ENCODE results near the gene SCAP.

SCAP gene

DNA sequence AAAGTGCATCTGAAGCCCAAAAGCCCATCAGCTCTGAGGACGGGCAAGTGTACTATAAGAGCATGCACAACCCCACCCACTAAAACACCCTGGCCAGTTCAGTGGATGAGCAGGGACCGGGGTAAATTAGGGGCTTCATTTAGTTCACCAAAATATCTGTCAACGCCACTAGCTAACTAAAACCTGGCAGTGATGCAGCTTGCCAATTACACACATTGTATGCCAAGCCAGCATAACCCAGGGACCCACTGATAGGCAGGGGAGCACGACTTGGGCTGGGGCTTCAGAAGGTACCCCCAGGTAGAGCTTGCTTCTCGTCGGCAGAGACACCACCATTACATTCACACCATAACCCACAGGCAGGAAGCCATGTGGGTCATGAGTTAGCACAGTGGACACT is 47.9 kb downstream of the SCAP start:
- Histone ChIP-seq H3K36me3 (ENCODE audit: control insufficient read depth, insufficient read depth, low read length) (peaks cover 39% of the 10 kb centered on the region), H3K4me3 (replicated peaks; ENCODE audit: low read depth, low read length) (no peak overlapping the region), H3K27me3 (replicated peaks; ENCODE audit: control insufficient read depth, insufficient read depth, low read length) (no peaks in the 10 kb centered on the region)
- TF ChIP-seq, protein P1, sequence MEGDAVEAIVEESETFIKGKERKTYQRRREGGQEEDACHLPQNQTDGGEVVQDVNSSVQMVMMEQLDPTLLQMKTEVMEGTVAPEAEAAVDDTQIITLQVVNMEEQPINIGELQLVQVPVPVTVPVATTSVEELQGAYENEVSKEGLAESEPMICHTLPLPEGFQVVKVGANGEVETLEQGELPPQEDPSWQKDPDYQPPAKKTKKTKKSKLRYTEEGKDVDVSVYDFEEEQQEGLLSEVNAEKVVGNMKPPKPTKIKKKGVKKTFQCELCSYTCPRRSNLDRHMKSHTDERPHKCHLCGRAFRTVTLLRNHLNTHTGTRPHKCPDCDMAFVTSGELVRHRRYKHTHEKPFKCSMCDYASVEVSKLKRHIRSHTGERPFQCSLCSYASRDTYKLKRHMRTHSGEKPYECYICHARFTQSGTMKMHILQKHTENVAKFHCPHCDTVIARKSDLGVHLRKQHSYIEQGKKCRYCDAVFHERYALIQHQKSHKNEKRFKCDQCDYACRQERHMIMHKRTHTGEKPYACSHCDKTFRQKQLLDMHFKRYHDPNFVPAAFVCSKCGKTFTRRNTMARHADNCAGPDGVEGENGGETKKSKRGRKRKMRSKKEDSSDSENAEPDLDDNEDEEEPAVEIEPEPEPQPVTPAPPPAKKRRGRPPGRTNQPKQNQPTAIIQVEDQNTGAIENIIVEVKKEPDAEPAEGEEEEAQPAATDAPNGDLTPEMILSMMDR (IDR thresholded peaks at IDR 0.05; ENCODE audit: insufficient read depth, low read length, poor library complexity, severe bottlenecking) = no peak
- DNase-seq (ENCODE audit: extremely low read depth, insufficient read length) = no peak

- Histone ChIP-seq H3K27me3 (replicated peaks; ENCODE audit: control insufficient read depth, insufficient read depth, low read length) (no peaks in the 10 kb centered on the region), H3K4me3 (replicated peaks; ENCODE audit: low read depth, low read length) (no peak overlapping the region), H3K36me3 (ENCODE audit: control insufficient read depth, insufficient read depth, low read length) (peaks cover 44% of the 10 kb centered on the region)
- no peak for DNase-seq (ENCODE audit: extremely low read depth, insufficient read length)
- TF ChIP-seq, protein P1 (IDR thresholded peaks at IDR 0.05; ENCODE audit: insufficient read depth, low read length, poor library complexity, severe bottlenecking) = no peak
These were observed 49.8 kb downstream of the SCAP start for GRCh38 chr3:47425959-47426358.

- Histone ChIP-seq H3K27me3 (replicated peaks; ENCODE audit: control insufficient read depth, insufficient read depth, low read length) (no peaks in the 10 kb centered on the region), H3K4me3 (replicated peaks; ENCODE audit: low read depth, low read length) (no peak overlapping the region), H3K36me3 (ENCODE audit: control insufficient read depth, insufficient read depth, low read length) (peaks cover 41% of the 10 kb centered on the region)
- no peak for DNase-seq (ENCODE audit: extremely low read depth, insufficient read length)
- TF ChIP-seq, protein P1 (IDR thresholded peaks at IDR 0.05; ENCODE audit: insufficient read depth, low read length, poor library complexity, severe bottlenecking) = no peak
These were observed 50.4 kb downstream of the SCAP start for GRCh38 chr3:47425383-47425778.

DNA sequence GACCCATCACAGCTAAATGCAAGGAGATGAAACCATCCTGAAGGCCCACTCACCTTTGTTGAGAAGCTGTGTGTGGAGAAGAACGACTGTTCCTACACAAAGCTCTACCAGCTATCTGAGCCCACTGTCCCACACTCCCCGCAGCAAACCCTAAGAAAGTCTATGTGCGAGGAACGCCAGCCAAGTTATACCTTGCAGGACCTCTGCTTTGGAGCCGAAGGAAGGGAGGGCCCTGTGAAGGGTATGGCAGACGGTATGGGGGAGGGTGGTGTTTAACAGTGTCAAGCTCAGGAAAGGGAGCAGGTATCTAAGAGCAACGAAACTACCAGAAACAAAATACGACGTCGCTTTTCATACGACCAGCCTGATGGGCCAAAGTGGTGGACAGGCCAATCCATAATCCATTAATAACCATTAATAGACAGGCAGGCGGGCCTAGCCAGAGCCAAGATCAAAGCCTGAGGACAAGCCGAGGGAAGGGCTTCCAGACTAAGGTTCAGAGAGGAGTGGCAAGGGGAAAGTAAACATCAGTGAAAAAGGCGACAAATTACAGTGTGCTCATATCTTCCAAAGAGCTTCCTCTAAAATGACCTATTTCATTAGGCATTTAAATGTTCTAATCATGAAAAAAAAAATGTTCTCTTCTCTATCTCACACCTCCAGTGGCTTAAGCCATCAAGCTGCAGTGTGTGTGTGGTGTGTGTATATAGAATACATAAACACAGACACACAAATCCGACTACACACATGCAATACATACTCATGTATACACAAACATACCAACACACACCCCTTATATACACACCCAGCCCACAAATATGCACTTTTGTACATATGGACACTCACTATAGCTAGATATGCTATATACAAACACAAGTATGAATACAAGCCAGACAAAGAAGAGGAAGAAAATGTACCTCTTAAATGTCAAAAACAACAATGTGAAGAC is 51.0 kb downstream of the SCAP start:
- DNase-seq (ENCODE audit: extremely low read depth, insufficient read length) = no peak
- peaks cover 43% of the 10 kb centered on the region for H3K36me3 ChIP-seq (ENCODE audit: control insufficient read depth, insufficient read depth, low read length)
- no peaks in the 10 kb centered on the region for H3K27me3 ChIP-seq (replicated peaks; ENCODE audit: control insufficient read depth, insufficient read depth, low read length)
- TF ChIP-seq, protein P1 (IDR thresholded peaks at IDR 0.05; ENCODE audit: insufficient read depth, low read length, poor library complexity, severe bottlenecking) = no peak
- H3K4me3 ChIP-seq (replicated peaks; ENCODE audit: low read depth, low read length) = no peak overlapping the region

DNA sequence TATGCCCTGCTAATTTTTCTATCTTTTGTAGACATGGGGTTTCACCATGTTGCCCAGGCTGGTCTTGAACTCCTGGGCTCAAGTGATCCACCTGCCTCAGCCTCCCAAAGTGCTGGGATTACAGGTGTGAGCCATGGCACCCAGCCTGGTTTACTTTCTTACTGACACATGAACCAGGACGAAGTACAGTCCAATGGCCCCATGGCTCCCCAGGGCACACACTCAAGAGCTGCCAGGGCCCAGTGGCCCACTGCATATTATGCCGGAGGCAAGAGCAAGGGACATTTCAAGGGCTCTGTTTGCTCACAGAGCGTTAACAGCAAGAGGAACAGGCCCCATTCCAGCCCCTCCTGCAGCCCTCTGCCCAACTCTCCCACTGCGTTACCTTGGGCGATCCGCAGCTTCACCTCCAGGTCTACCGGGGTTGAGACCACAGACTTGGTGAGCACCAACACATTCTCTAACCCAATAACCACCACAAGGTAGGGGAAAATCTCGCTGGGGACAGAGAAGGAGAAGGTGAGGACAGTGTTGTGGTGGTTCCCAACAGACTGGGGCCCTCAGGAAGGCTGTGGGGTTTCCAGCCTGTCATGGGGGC is 52.1 kb downstream of the SCAP start:
- TF ChIP-seq, protein P1 (IDR thresholded peaks at IDR 0.05; ENCODE audit: insufficient read depth, low read length, poor library complexity, severe bottlenecking) = no peak

More for the DNA sequence above, 52.1 kb downstream of the SCAP start:
- no peak for DNase-seq (ENCODE audit: extremely low read depth, insufficient read length)
- Histone ChIP-seq H3K4me3 (replicated peaks; ENCODE audit: low read depth, low read length) (no peak overlapping the region), H3K27me3 (replicated peaks; ENCODE audit: control insufficient read depth, insufficient read depth, low read length) (no peaks in the 10 kb centered on the region), H3K36me3 (ENCODE audit: control insufficient read depth, insufficient read depth, low read length) (peaks cover 49% of the 10 kb centered on the region)

Measured in GM06990 (cell line).